HL-60/S4 treated with phorbol 12-myristate 13-acetate at 8.2 ng/mL for 4 days and 3 days (cell line): ENCODE data around the gene TMEM40.
"Not testable (repeated sequence)": the region's sequence is repeated elsewhere in the genome, so short reads cannot be mapped to it uniquely, and the experiment has no call there.

ENCODE experiments used
- in situ Hi-C: fragments of 300-500 bp; cut with MboI; formaldehyde crosslinking; loops from 2 replicates; pipeline ENCODE4 v1.15.0; 2022; ENCODE audit warnings: low sequenced_read_pairs

The TMEM40 gene

GRCh38 chr3:12777171-12777570, 18.1 kb upstream of the TMEM40 start:
- in situ Hi-C loops = no loop called here

GRCh38 chr3:12775970-12776369, 16.9 kb upstream of the TMEM40 start:
- in situ Hi-C loops = not testable (repeated sequence)

- in situ Hi-C loops = no loop called here
These were observed 16.2 kb upstream of the TMEM40 start for GRCh38 chr3:12775226-12775625.

GRCh38 chr3:12774619-12775018, 15.6 kb upstream of the TMEM40 start:
- in situ Hi-C loops = no loop called here

GRCh38 chr3:12773710-12774086, 14.6 kb upstream of the TMEM40 start:
- in situ Hi-C loops = no loop called here

- in situ Hi-C loops = no loop called here
These were observed 14.1 kb upstream of the TMEM40 start for GRCh38 chr3:12773030-12773709.

GRCh38 chr3:12772462-12772861, 13.4 kb upstream of the TMEM40 start:
- in situ Hi-C loops = no loop called here

GRCh38 chr3:12771236-12771635, 12.2 kb upstream of the TMEM40 start:
- in situ Hi-C loops = no loop called here

- in situ Hi-C loops = no loop called here
These were observed 10.7 kb upstream of the TMEM40 start for GRCh38 chr3:12769761-12770160.

- in situ Hi-C loops = no loop called here
These were observed 9.8 kb upstream of the TMEM40 start for GRCh38 chr3:12768579-12769527.

- in situ Hi-C loops = no loop called here
These were observed 7.5 kb upstream of the TMEM40 start for GRCh38 chr3:12766541-12766940.

- in situ Hi-C loops = no loop called here
These were observed 5.2 kb upstream of the TMEM40 start for GRCh38 chr3:12764171-12764776.

GRCh38 chr3:12759693-12760565, 870 bp upstream of the TMEM40 start:
- in situ Hi-C loops = no loop called here

GRCh38 chr3:12758025-12758781, 856 bp downstream of the TMEM40 start:
- in situ Hi-C loops = no loop called here

GRCh38 chr3:12756635-12757034, 2.4 kb downstream of the TMEM40 start:
- in situ Hi-C loops = no loop called here

- in situ Hi-C loops = no loop called here
These were observed 2.9 kb downstream of the TMEM40 start for GRCh38 chr3:12756175-12756574.

- in situ Hi-C loops = no loop called here
These were observed 3.3 kb downstream of the TMEM40 start for GRCh38 chr3:12755754-12756153.

- in situ Hi-C loops = no loop called here
These were observed 4.7 kb downstream of the TMEM40 start for GRCh38 chr3:12754313-12754712.

GRCh38 chr3:12753275-12754028, 5.6 kb downstream of the TMEM40 start:
- in situ Hi-C loops = no loop called here
